Measurements from ENCODE around the gene FTO.

The FTO gene

GRCh38 chr16:54094641-54095040 lies 390.7 kb downstream of the FTO start:
- no peak for DNase-seq (ENCODE audit: low read depth)

- no peak for DNase-seq (ENCODE audit: low read depth)
Measured at GRCh38 chr16:54096607-54097006, 392.7 kb downstream of the FTO start.

DNA sequence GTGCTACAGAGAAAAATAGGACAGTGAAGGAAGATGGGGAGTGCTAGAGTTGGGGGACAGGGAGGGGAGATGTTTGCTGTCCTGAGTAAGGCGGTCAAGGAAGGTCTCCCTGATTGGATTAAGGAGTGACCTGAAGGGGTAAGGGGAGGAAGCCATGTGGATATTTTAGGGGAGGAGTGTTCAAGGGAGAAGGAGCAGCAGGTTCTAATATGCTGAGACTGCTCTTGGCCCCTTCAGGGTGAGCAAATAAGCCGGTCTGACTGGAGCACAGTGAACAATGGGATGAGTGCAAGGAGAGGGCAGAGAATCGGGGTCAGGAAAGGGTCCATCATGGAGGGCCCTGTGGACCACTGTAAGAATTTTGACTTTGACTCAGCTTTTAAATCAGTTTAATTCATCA lies 393.8 kb downstream of the FTO start:
- DNase-seq (ENCODE audit: low read depth), result no peak

DNA sequence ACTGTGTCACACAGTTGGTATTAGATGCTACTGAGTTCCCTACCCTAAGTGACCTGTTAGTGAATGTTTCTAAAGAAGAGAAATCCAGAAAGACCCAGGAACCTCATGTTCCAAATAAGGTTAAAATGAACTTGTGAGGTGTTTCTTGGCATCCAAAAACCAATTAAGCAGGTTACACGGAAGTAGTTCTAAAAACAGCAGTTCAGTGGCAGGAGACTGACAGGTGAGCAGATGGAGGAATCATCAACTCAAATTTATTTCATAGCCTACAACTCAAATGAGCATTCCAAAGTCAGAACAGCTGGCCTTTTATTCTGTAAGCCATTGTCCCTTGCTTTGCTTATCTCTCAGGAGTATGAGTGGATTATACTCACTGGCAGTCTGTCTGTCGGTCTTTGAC lies 394.3 kb downstream of the FTO start:
- DNase-seq (ENCODE audit: low read depth), result no peak

DNA sequence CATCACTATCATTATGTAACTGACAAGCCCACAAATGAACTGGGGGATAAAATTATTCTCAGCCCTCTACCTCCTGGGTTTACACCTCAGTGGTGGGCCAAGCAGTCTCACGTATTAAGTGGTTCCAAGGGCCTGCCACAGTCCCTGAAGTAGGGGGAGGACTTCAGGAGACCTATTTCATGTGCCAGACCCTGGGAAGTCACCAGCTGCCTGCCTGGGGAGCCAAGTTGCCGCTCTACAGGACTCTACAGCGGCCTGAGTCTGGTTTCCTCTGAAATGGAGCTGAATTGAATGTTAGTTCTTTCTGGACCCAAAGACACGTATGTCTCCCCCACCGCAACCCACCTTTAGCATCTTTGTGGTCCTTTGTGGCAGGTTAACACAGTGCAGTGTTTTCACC lies 395.7 kb downstream of the FTO start:
- DNase-seq (ENCODE audit: low read depth), result no peak

DNA sequence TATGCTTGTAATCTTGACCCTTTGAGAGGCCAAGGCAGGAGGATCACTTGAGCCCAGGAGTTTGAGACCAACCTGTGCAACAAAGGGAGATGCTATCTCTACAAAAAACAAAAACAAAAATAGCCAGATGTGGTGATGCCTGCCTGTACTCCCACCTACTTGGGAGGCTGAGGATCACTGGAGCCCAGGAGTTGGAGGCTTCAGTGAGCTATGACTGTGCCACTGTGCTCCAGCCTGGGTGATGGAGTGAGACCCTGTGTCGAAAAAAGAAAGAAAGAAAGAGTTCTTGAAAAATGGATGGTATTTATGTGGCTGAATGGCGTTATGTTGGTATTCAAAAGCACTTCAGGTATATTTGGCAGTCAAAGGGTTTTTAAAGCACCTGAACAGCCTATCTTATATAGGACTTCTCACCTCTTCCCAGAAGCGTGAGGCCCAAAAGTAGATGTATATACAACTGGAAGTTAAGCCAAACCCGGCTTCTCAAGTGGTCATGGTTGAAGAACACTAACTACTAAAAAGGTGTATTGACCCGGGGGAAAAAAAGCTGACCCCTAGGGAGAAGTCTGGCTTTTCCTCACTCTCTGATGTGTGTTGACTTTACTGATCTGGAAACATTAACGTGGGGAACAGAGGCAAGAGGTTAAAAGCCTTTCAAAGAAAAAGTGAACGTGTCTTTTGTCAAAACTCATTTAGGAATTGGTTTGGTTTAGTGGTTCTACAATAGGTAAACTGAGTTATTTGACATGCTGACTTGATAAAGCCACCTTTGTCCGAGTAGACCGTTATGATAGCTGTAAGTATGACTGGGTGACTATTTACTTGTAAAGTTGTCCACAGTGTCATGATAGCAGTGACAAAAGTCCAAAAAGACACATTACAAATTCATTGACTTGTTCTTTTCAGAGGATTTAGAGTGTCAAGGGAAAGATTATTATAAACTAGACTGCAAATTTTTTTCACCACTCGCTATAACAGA lies 399.2 kb downstream of the FTO start:
- DNase-seq (ENCODE audit: low read depth), result no peak

- DNase-seq (ENCODE audit: low read depth), result no peak
Measured at GRCh38 chr16:54106057-54106456, 402.1 kb downstream of the FTO start.

- DNase-seq (ENCODE audit: low read depth), result no peak
Measured at GRCh38 chr16:54107583-54108202, 403.7 kb downstream of the FTO start.

DNA sequence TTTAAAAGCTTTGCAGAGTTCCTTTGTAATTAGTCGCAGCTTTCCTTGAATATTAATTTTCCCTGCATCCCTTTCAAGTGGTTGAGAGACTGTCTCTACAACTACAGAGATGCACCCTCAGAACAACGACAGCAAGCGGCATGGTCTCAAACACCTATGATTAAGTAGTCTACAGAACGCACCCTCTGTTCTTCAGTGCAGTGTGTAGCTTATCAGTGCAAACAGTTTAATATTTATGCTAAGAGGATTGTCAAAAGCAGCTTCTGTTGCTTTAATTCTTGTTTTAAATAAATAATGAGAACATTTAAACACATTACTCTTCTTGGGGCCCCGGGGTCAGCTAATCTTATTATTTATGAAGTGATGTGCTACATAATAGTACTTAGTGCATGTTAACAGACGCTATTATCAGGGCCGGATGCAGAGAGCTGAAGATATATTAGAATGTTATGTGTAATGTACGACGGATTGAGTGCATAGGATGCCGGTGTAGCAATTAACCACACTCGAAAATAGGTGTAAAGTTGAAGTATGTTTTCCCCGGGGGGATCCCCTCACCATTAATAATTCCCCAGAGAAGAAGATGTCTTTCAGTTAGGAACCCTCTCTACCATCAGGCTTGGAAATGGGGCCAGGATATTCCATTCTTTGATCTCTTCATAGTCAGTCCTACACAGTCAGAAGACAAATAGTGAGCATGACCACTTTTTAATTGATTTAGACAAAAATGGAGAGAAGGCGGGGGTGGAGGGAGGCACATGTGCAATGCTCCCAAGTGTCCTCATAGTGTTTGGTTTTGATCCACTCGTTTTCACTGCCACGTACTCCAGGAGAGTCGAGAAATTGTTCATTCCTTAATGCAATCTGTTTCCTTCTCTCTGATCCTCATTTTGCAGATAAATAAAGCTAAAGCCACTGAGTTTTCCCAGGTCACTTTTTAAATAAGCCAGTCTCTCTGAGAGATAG lies 406.3 kb downstream of the FTO start:
- DNase-seq (ENCODE audit: low read depth), result no peak

- no peak for DNase-seq (ENCODE audit: low read depth)
Measured at GRCh38 chr16:54112451-54113206, 408.7 kb downstream of the FTO start.

DNA sequence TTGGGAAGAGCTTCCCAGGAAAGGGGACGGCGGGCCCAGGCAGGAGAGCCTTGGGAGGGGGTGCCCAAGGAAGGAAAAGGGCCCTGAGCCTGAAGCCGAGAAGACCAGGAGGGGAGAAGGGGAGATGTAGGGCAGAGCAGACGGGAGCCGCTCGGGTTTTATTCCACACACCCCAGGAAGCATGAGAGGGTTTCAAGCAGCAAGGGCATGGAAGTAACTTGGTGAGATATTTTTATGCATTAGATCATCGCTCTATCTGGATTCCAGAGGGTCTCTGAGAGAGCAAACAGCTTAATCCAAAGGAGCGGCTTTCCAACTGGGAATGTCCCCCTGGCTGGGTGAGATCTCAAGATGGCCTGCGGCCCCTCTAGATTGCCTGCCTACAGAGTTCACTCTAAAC lies 411.6 kb downstream of the FTO start:
- DNase-seq (ENCODE audit: low read depth), result no peak

DNA sequence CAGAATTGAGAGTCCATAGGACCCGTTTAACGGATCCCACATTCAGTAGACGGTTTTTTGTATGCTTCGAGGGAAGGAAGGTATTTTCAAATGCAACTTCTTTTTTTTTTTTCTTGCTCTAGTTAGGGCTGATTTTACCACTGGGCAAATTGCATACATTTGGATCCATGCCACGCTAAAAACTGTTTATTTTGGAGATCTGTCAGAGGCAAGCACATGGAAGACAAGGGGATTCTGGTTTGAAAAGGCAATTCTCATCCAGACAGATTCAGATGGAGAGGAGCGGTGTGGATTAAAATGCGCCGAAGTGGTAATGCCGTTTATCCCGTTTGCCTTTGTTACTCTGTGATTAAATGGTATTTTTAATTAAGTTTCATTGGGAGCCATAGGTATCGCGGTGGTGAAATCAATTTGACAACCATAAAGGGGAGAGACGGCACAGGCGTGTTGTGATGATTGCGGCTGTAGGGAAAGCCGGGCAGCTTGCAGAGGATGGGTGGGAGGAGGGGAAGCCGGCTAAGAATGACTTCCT lies 412.2 kb downstream of the FTO start:
- DNase-seq (ENCODE audit: low read depth), result no peak

DNA sequence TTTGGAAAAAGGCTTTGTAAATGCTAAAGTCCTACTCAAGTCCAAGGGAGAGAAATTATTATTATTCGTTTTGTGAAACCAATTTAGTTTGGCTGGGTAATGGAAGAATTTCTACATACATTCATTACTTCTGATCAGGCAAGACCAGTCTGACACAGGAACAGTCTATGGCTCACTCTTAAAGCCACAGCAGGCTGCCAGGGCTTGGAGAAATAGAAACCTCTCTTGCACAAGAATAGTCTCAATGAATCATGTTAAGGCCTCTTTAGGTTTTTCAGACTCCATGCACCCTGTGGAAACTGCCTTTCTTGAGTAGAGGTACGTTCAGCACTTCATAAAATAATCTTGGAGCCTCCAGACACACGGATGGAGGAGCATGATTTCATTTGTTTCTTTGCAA lies 414.9 kb downstream of the FTO start:
- no peak for DNase-seq (ENCODE audit: low read depth)

GRCh38 chr16:54120846-54121480 lies 417.0 kb downstream of the FTO start:
- DNase-seq (ENCODE audit: low read depth), result no peak

- DNase-seq (ENCODE audit: low read depth), result no peak
Measured at GRCh38 chr16:54121539-54122295, 417.8 kb downstream of the FTO start.

GRCh38 chr16:54123766-54124165 lies 419.8 kb downstream of the FTO start:
- DNase-seq (ENCODE audit: low read depth), result no peak

DNA sequence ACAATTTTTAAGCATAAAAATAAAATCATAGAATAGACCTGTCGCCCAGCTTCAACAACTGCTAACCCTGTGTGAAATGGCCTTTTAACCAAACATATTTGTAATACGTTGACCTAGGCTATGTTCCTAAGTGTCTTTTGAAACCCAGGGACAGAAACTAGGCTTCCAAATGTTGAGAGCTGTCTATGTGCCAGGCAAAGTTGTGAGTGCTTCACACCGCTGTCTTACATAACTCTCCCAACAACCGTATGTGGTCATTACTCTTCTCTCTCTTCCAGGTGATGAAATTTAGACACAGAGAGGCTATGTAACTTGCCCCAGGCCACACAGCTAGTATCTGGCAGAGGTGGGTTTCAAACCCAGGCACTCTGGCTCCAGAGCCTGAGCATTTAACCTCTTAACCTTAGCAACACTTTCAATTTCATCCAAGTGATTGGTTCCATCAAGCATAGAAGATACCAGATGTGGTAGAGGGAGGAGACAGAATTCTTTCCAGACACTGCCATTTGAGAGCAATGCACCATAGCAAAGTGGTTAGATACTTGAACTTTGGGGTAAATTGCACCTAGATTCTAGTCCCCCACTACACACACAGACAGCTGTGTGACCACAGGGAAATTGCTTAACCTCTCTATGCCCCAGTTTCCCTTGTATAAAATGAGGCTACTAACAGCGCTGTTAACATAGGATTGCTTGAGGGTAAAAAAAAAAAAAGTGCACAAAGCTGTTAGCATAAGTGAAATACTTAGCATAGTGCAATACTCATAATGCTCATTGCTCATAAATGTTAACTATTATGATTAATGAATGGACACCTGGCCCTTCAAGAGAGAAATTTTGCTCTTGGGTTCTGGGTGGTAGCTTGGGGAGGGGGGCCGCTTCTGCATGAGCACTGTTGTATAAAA lies 422.0 kb downstream of the FTO start:
- no peak for DNase-seq (ENCODE audit: low read depth)

GRCh38 chr16:54126907-54127306 lies 423.0 kb downstream of the FTO start:
- no peak for DNase-seq (ENCODE audit: low read depth)

DNA sequence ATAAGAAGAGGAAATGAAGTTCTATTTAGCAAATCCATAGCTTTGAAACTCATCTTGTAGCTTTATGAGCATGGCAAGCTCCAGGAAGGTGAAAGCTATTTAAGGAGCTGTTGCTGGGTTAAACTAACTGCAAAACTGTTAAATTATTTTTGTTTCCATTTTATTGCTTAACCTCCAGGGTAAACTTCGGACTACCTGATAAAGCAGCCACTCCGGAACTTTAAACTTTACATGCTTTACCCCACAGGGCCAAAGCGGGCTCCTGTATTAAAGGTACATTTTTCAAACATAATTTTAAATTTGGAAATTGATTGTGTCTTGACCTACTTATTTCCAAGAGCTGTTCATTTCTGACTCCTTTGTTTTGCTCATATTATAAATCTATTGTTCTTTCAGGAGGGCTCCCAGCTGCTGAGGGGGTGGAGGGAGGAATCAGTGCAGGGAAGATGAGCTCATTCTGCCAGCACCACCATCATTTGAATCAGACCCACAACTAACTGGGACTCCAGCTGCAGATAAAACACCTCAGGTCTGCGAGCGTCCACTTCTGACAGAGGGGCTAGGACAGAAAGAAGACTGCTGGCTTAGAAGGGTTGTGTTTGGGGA lies 424.8 kb downstream of the FTO start:
- no peak for DNase-seq (ENCODE audit: low read depth)
